ENCODE data around the gene USP9X.

Gene USP9X

GRCh38 chrX:41084893-41085511 lies at the start of gene USP9X:
Gene USP9X, plus strand, starts transcription at chrX:41085445. Its CDS starts 38,184 bp downstream, at chrX:41123629.
- peak; percentile 83 for ATAC-seq
- no peak for TF ChIP-seq ZFP30 (CRISPR knock-in tag; IDR thresholded peaks at IDR 0.05)
- TF ChIP-seq SNAI2 (CRISPR knock-in tag; IDR thresholded peaks at IDR 0.05), result no peak
- 0 out of 2 replicates have a peak, but pooled peaks have one; percentile 36 for TF ChIP-seq CSRNP3 (CRISPR knock-in tag; IDR thresholded peaks at IDR 0.05)
- 0 out of 2 replicates have a peak, but pooled peaks have one; percentile 5 for TF ChIP-seq ISL1 (CRISPR knock-in tag; IDR thresholded peaks at IDR 0.05)
- TF ChIP-seq GLIS3 (CRISPR knock-in tag; IDR thresholded peaks at IDR 0.05), result peak; percentile 83; the same call in 1 of the 2 replicates

GRCh38 chrX:41035582-41035981 lies 49.7 kb upstream of the USP9X start:
- no peak for TF ChIP-seq ZC3H10 (CRISPR knock-in tag; IDR thresholded peaks at IDR 0.05)
- TF ChIP-seq ARNTL (CRISPR knock-in tag; IDR thresholded peaks at IDR 0.05; ENCODE audit: borderline replicate concordance, low read depth), result no peak
- no peak for TF ChIP-seq OSR1 (CRISPR knock-in tag; IDR thresholded peaks at IDR 0.05)
- no peak for TF ChIP-seq BACH2 (CRISPR knock-in tag; IDR thresholded peaks at IDR 0.05; ENCODE audit: borderline replicate concordance)
- no peak for TF ChIP-seq ESRRG (CRISPR knock-in tag; IDR thresholded peaks at IDR 0.05)
- no peak for TF ChIP-seq PATZ1 (CRISPR knock-in tag; IDR thresholded peaks at IDR 0.05; ENCODE audit: borderline replicate concordance)
- no peak for TF ChIP-seq RARB (CRISPR knock-in tag; IDR thresholded peaks at IDR 0.05)
- no peak for TF ChIP-seq SNAI2 (CRISPR knock-in tag; IDR thresholded peaks at IDR 0.05)
- no peak for TF ChIP-seq POU6F1 (CRISPR knock-in tag; IDR thresholded peaks at IDR 0.05; ENCODE audit: borderline replicate concordance, low read depth)
- TF ChIP-seq TCF4 (CRISPR knock-in tag; IDR thresholded peaks at IDR 0.05; ENCODE audit: borderline replicate concordance), result no peak
- no peak for ATAC-seq

GRCh38 chrX:41036668-41037326 lies 48.4 kb upstream of the USP9X start:
- TF ChIP-seq RARB (CRISPR knock-in tag; IDR thresholded peaks at IDR 0.05) (no peak), TSHZ2 (CRISPR knock-in tag; IDR thresholded peaks at IDR 0.05) (no peak), PATZ1 (CRISPR knock-in tag; IDR thresholded peaks at IDR 0.05; ENCODE audit: borderline replicate concordance) (no peak), ZFP3 (CRISPR knock-in tag; IDR thresholded peaks at IDR 0.05) (no peak), ZNF565 (CRISPR knock-in tag; conservative IDR thresholded peaks at IDR 0.05; ENCODE audit: low read depth) (no peak), TOX (CRISPR knock-in tag; IDR thresholded peaks at IDR 0.05; ENCODE audit: borderline replicate concordance) (no peak), ARNTL (CRISPR knock-in tag; IDR thresholded peaks at IDR 0.05; ENCODE audit: borderline replicate concordance, low read depth) (no peak), BACH2 (CRISPR knock-in tag; IDR thresholded peaks at IDR 0.05; ENCODE audit: borderline replicate concordance) (no peak), ZC3H10 (CRISPR knock-in tag; IDR thresholded peaks at IDR 0.05) (no peak), PPARA (CRISPR knock-in tag; IDR thresholded peaks at IDR 0.05; ENCODE audit: borderline replicate concordance) (no peak), SNAI2 (CRISPR knock-in tag; IDR thresholded peaks at IDR 0.05) (no peak)
- no peak for ATAC-seq

All from SK-N-SH treated with all-trans-retinoic acid at 6 μM for 48 hours (cell line).